Measurements from ENCODE around the gene CADM2.

The CADM2 gene

DNA sequence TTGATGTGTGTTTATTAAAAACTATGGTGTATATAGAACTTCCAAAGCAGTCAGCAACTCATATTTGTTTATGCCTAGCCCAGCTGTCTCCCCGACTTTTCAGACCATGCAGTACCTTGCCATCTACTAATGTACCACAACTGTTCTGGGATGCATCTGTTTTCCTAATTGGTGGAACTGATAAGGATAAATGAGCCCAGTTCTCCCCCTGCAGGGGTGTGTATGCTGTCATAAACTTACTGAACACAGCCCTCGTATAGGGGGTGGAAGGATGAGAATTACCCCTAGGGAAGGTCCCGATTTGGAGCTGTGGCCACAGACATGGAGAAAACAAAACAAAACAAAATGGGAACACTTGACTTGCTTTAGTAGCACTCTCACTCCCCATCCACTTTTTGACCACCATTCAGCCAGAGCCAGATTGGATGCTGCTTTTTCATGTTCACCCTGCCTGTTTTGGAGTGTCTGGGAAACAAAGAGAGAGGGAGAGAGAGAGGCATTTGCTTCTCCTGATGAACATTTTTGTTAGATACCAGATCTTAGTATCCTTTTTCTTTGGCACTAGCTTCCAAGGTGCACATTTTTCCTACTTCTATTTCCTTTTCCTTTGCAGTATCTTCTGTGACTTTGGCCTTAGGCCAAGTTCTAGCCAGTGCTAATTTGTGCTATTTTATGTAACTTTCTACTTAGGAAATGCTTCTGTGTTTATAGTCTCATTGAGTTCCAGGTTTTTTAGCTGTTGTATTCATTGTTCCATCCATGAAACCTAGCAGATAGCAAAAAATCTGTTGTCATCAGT is 29.1 kb downstream of the CADM2 start:
- no peak for FAIRE-seq
- TF ChIP-seq TAF1 (IDR thresholded peaks at IDR 0.05; ENCODE audit: borderline replicate concordance, low read depth, low read length): no peak
- TF ChIP-seq POLR2A (IDR thresholded peaks at IDR 0.05; ENCODE audit: low read depth, low read length): no peak
- no peak for TF ChIP-seq POLR2AphosphoS5 (IDR thresholded peaks at IDR 0.05; ENCODE audit: low read depth, low read length)
- no peak for DNase-seq (ENCODE audit: insufficient read length)

DNA sequence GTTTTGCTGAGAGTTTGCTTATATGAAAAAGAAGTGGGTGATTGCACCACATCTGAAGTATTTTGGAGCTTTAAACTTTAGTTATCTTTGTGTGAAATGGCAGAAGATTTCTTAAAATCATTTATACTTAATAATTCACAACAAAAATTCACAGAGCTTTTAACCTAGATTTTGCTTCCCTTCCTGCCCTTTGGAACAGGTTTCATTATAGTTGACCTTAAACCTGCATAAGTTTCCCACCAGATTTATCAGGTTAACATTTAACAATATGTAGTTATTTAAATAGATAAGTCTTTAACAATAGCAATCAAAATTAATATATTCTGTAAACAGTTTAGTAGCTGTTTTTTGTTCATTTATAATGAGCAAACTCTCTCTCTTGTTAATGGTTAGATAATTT is 30.3 kb downstream of the CADM2 start:
- FAIRE-seq (no peak), DNase-seq (ENCODE audit: insufficient read length) (no peak)
- no peak for TF ChIP-seq POLR2AphosphoS5 (IDR thresholded peaks at IDR 0.05; ENCODE audit: low read depth, low read length)
- TF ChIP-seq TAF1 (IDR thresholded peaks at IDR 0.05; ENCODE audit: borderline replicate concordance, low read depth, low read length): no peak
- no peak for TF ChIP-seq POLR2A (IDR thresholded peaks at IDR 0.05; ENCODE audit: low read depth, low read length)

DNA sequence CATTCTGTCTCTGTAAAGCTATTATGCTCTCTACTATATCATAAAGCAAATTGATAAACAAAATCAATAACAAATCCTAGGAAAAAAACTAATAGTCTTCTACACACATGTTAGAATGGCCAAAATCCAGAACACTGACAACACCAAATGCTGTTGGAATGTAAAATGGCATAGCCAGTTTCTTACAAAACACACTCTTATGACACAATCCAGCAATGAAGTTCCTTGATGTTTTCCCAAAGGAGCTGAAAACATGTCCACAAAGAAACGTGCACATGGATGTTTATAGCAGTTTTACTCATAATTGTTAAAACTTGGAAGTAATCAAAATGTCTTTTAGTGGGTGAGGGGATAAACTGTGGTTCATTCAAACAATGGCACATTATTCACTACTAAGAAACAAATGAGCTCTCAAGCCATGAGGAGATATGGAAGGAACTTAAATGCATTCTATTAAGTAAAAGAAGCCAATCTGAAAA is 32.7 kb downstream of the CADM2 start:
- no peak for TF ChIP-seq POLR2A (IDR thresholded peaks at IDR 0.05; ENCODE audit: low read depth, low read length)
- TF ChIP-seq TAF1 (IDR thresholded peaks at IDR 0.05; ENCODE audit: borderline replicate concordance, low read depth, low read length): no peak
- TF ChIP-seq POLR2AphosphoS5 (IDR thresholded peaks at IDR 0.05; ENCODE audit: low read depth, low read length): no peak
- DNase-seq (ENCODE audit: insufficient read length) (no peak), FAIRE-seq (no peak)

DNA sequence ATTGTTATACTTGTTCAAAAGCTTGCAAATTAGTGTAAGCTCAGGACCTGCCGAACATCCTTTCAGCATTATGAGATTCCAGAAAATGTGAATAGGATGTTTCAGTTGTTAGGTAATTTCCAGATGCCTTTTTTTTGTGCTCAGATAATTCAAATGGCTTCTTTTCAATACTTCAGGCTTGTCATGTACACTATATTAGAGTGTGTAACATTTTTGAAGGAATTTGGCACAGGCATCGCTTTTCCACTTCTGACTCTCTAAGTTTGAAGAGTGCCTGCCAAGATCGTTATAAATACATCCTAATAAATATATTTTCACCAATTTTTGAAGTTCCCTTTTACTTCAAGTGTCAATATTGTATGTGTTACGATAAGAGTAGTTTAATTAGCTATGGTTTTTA is 35.2 kb downstream of the CADM2 start:
- TF ChIP-seq TAF1 (IDR thresholded peaks at IDR 0.05; ENCODE audit: borderline replicate concordance, low read depth, low read length): no peak
- TF ChIP-seq POLR2A (IDR thresholded peaks at IDR 0.05; ENCODE audit: low read depth, low read length): no peak
- no peak for TF ChIP-seq POLR2AphosphoS5 (IDR thresholded peaks at IDR 0.05; ENCODE audit: low read depth, low read length)
- no peak for DNase-seq (ENCODE audit: insufficient read length)
- no peak for FAIRE-seq

DNA sequence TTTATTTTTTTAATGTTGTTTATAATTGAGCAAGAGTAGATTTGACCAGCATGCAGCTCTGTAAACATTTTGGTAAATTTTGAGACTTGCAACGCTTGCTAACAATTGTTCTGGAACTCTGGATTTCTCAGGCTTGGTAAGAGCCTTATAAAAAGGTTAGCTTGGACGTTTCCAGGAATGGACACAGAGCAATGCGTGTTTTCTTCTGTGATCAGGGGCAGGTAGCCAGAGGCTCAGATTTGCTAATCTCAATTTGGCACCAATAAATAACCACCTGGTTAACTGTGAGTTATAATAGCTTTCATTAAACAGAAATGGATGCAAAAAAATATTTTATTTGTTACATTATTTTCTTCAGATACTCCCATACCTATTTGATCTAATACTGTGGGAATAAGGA is 39.8 kb downstream of the CADM2 start:
- FAIRE-seq: no peak

DNA sequence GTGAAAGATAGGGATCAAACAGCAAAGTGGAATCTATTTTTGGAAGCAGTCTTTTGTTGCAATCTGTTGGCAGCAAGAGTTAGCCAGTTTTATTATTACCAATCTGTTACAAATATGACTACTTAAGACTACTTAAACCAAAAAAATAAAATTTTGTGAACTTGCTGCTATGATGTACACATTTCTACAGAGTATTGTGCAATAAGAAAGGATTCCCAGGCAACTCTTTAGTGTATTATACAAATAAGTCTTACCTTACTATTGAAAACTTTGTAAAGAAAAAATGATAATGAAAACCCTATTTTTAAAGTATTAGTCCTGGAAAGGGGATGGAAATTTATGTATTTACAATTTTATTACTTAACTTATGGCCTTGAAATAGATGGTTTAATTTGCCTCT is 44.7 kb downstream of the CADM2 start:
- no peak for FAIRE-seq

More for the DNA sequence above, 39.8 kb downstream of the CADM2 start:
- DNase-seq (ENCODE audit: insufficient read length): no peak
- TF ChIP-seq TAF1 (IDR thresholded peaks at IDR 0.05; ENCODE audit: borderline replicate concordance, low read depth, low read length) (no peak), POLR2AphosphoS5 (IDR thresholded peaks at IDR 0.05; ENCODE audit: low read depth, low read length) (no peak), POLR2A (IDR thresholded peaks at IDR 0.05; ENCODE audit: low read depth, low read length) (no peak)

DNA sequence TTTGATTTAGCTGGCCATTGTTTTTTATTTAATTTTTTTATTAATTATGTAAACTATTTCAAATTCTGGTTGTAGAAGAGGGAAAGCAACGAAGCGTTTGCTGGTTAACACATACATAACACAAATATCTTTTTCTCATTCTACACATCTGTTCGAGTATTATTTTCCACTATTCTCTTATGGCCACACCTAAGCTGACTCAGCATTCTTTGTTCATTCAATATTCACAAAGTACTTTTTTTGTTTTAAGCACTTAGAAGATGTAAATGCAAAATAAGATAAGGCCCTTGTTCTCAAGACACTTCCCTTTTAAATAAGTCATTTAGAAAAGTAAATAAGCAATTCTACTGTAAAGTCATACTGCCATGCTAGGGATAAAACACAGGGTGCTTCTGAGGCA is 45.4 kb downstream of the CADM2 start:
- FAIRE-seq: no peak
- DNase-seq (ENCODE audit: insufficient read length): no peak
- TF ChIP-seq TAF1 (IDR thresholded peaks at IDR 0.05; ENCODE audit: borderline replicate concordance, low read depth, low read length) (no peak), POLR2A (IDR thresholded peaks at IDR 0.05; ENCODE audit: low read depth, low read length) (no peak), POLR2AphosphoS5 (IDR thresholded peaks at IDR 0.05; ENCODE audit: low read depth, low read length) (no peak)

More for the DNA sequence above, 44.7 kb downstream of the CADM2 start:
- no peak for DNase-seq (ENCODE audit: insufficient read length)
- TF ChIP-seq POLR2A (IDR thresholded peaks at IDR 0.05; ENCODE audit: low read depth, low read length) (no peak), TAF1 (IDR thresholded peaks at IDR 0.05; ENCODE audit: borderline replicate concordance, low read depth, low read length) (no peak), POLR2AphosphoS5 (IDR thresholded peaks at IDR 0.05; ENCODE audit: low read depth, low read length) (no peak)

DNA sequence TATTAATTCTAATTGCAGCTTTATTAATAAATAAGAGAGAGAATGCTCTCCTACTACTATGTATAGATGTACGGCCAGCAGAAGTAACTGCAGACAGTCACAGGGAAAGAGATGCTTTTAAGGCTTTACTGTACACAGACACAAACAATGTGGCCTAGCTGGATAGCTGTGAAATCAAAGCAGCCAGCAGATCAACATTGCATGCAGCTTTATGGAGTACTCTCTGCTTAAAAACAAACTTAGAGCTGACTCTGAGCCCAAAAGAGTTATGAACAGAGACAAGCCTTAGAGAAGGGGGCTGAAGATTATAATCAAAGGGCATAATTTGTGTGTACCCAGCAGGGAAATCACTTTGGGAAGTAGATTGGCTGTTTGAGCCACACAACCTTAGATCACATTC is 47.2 kb downstream of the CADM2 start:
- DNase-seq (ENCODE audit: insufficient read length): no peak
- TF ChIP-seq TAF1 (IDR thresholded peaks at IDR 0.05; ENCODE audit: borderline replicate concordance, low read depth, low read length) (no peak), POLR2AphosphoS5 (IDR thresholded peaks at IDR 0.05; ENCODE audit: low read depth, low read length) (no peak), POLR2A (IDR thresholded peaks at IDR 0.05; ENCODE audit: low read depth, low read length) (no peak)
- FAIRE-seq: no peak

DNA sequence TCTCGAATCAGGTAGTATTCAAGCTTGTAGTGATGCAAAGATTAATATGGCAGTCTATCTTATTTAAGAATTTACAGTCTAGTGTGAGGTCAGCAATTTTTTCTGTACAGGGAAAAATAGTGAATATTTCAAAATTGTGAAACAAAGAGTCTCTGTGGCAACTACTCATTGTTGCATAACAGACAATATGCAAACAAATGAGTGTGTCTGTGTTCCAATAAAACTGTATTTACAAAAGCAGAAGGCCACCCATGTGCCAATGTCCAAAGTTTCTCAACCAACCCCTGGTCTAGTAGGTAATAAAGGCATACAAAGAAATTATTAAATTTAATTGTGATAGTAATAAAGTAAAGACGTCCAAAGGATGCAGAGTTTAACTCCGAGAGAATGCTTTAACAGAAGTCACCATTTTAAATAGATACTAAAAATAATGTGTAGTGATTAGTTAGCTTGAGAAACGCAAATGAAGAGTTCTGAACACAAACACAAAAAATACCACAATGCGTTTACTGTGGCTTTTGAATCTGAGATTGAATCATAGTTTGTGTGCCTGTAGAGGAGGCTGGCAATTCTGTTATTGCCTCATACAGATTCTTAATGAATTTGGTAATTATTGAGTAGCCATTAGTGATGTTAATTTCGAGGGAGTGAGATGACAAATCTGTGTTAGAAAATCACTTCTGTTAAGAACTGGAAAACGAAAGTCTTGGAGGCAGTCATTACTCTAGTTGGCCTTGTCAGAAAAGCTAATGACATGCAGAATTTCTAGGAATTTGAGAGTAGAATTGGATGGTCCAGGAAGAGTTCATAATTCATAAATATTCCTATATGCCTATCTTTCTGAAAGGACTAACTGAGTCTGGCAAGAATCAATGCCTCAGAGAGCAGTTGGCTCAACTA is 48.7 kb downstream of the CADM2 start:
- FAIRE-seq (no peak), DNase-seq (ENCODE audit: insufficient read length) (no peak)
- TF ChIP-seq TAF1 (IDR thresholded peaks at IDR 0.05; ENCODE audit: borderline replicate concordance, low read depth, low read length): no peak
- no peak for TF ChIP-seq POLR2A (IDR thresholded peaks at IDR 0.05; ENCODE audit: low read depth, low read length)
- no peak for TF ChIP-seq POLR2AphosphoS5 (IDR thresholded peaks at IDR 0.05; ENCODE audit: low read depth, low read length)

DNA sequence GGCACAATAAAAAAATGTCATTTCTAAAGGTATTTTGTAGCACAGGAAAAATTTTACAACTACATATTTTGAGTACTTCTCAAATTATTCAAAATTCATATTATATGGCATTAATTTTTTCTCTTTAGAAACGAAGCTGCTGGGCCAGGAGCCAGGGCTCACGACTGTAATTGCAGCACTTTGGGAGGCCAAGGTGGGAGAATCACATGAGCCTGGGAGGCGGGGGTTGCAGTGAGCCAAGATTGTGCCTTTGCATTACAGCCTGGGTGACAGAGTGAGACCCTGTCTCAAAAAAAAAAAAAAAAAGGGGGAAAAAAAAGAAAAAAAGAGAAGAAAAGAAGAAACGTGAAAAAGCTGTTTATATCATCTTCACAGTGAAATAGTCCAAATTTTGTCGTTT is 62.0 kb downstream of the CADM2 start:
- TF ChIP-seq POLR2AphosphoS5 (IDR thresholded peaks at IDR 0.05; ENCODE audit: low read depth, low read length) (no peak), TAF1 (IDR thresholded peaks at IDR 0.05; ENCODE audit: borderline replicate concordance, low read depth, low read length) (no peak), POLR2A (IDR thresholded peaks at IDR 0.05; ENCODE audit: low read depth, low read length) (no peak)
- FAIRE-seq (no peak), DNase-seq (ENCODE audit: insufficient read length) (no peak)

DNA sequence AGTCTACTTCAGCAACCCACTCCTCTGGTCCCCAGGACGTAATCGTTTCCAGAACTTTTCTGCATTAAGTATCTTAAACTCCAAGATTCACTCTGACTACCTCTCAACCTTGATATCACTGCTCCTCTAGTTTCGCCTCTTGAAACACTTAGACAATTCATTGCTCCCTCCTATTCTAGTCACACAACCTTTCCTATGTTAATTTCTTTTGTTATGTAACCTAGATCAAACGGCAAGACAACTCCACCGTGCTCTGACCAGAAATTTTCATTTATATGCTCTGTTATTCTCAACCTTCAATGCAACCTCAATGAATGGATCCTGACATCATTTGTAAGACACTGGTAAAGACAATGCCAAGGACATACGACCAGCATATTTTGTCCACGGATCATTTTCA is 71.3 kb downstream of the CADM2 start:
- TF ChIP-seq POLR2A (IDR thresholded peaks at IDR 0.05; ENCODE audit: low read depth, low read length): no peak
- no peak for DNase-seq (ENCODE audit: insufficient read length)
- FAIRE-seq: no peak

Measured in GM12892 (cell line).